Stomach (tissue), 9 donors: Measurements from ENCODE around the gene PPP3CA. TPM values are rescaled to one million over a fixed set of nuclear protein-coding genes. Genes with fewer than 3 reads are reported as not detected.

Experiments
- DNase-seq, 2 donors: peaks; one replicate each; pipeline versions ENCODE4 v3.0.0 to v3.0.0-alpha.2; 2013 to 2019
- H3K27ac ChIP-seq, 5 donors: fragments of 200-600 bp in 4 of 5; sonication (generic) in 4 of 5; one replicate each; pipeline ENCODE4 v1.5.1; 2013 to 2019; ENCODE audit warnings: mild to moderate bottlenecking in 1 of 5, moderate library complexity in 1 of 5
- H3K27me3 ChIP-seq, 3 donors: fragments of 200-600 bp; sonication (generic); one replicate each; pipeline ENCODE4 v1.5.1; 2017 to 2019; ENCODE audit warnings: mixed run types in 1 of 3
- H3K36me3 ChIP-seq, 4 donors: fragments of 200-600 bp; sonication (generic); 1 replicate in 3 of 4; 2 replicates in 1 of 4; pipeline ENCODE4 v1.5.1; 2016 to 2019
- H3K4me1 ChIP-seq, 4 donors: fragments of 200-600 bp; sonication (generic); one replicate each; pipeline ENCODE4 v1.5.1; 2016 to 2019
- H3K4me3 ChIP-seq, 4 donors: fragments of 200-600 bp; sonication (generic) in 3 of 4; one replicate each; pipeline ENCODE4 v1.5.1; 2016 to 2019; ENCODE audit warnings: mild to moderate bottlenecking in 1 of 4
- H3K9me3 ChIP-seq, 4 donors: fragments of 200-600 bp; sonication (generic); one replicate each; pipeline ENCODE4 v1.5.1; 2016 to 2019
- EP300 ChIP-seq: sonication (generic); formaldehyde crosslinking; IDR thresholded peaks from one replicate; pipeline ENCODE4 v1.6.1; 2017; ENCODE audit warnings: antibody characterized with exemption
- POLR2A ChIP-seq, 4 donors: fragments of 450-650 bp; IDR thresholded peaks; one replicate each; pipeline ENCODE4 v1.6.1; 2016; ENCODE audit warnings: antibody characterized with exemption in 4 of 4, control low read depth in 2 of 4, mild to moderate bottlenecking in 1 of 4, moderate library complexity in 1 of 4
- POLR2AphosphoS5 ChIP-seq, 3 donors: sonication (generic); formaldehyde crosslinking; IDR thresholded peaks; one replicate each; pipeline ENCODE4 v1.6.1; 2016; ENCODE audit warnings: antibody characterized with exemption in 3 of 3
- WGBS, 5 donors: extraction: QIAGEN DNeasy Blood & Tissue Kit in 3 of 5; methylation state at CpG; one replicate each; pipeline versions ENCODE4 v1.1.5 to v1.1.7; 2013 to 2018; 5-methylcytosine and 5-hydroxymethylcytosine counted together
- intact Hi-C: fragments of 100-400 bp; cut with DNase I; formaldehyde crosslinking; loops from one replicate; pipeline ENCODE4 v1.15.1; 2023; ENCODE audit warnings: low total_unique reads
- polyA plus RNA-seq, 3 donors: library from polyadenylated mRNA; stranded (reverse); fragments of 200-250 nt; gene quantifications; one replicate each; pipeline ENCODE4 v1.2.3, GENCODE V29; 2013
- total RNA-seq, 5 donors: library from RNA; depleted of rRNA; stranded (reverse); fragments of >200 nt; gene quantifications; one replicate each; pipeline versions ENCODE4 v1.1.0 to v1.2.3, GENCODE V29; 2014 to 2016
- TF ChIP-seq, protein P1 (sequence below), 7 experiments: fragments of 450-650 bp in 4 of 7; fragments of 200-600 bp in 3 of 7; sonication (generic) in 3 of 7; IDR thresholded peaks; one replicate each; pipeline ENCODE4 v1.5.1; 2016 to 2019; ENCODE audit warnings: antibody characterized with exemption in 7 of 7, control low read depth in 2 of 7, mild to moderate bottlenecking in 1 of 7
- donor health status: healthy with polysubstance abuse.
- donor health status: Bipolar disorder and iron deficiency.
- donor health status: healthy.

PPP3CA gene
- total and polyA plus RNA-seq, 8 donors, result 8.9 to 62.4 (median 20.6) TPM

DNA sequence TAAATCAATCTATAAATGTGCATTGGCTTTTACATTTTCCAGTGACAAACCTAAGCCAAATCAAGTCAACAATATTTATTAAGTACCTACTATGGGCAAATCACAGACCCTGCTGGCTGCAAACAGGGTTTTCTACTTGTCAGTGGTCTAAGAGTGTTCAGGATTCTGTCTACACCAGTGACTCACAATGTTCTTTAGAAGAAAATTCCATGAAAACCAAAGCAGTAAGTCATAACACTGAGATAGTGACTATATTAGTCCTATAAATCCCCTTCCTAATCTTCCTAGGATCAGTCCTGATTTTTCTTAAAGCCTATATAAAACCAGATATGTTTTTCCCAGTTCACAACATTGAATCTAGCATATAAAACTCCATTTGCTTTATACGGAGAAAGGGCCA lies 69.7 kb downstream of the PPP3CA start:
- no peak overlapping the region for H3K27ac ChIP-seq
- WGBS, 5 donors, result 0 to 83% (median 35%) methylated on average over 1 of the region's 1 CpG
- no peaks in the 10 kb centered on the region for H3K36me3 ChIP-seq
- H3K27me3 ChIP-seq, result no peaks in the 10 kb centered on the region
- intact Hi-C loops, result no loop called here
- peaks cover 4 to 70% (median 37%) of the 10 kb centered on the region in 4 donors for H3K4me1 ChIP-seq
- no peak overlapping the region for H3K4me3 ChIP-seq
- DNase-seq, result no peak
- TF ChIP-seq POLR2AphosphoS5 (IDR thresholded peaks at IDR 0.05) (no peak), EP300 (no peak), POLR2A (IDR thresholded peaks at IDR 0.05) (no peak)
- TF ChIP-seq, protein P1, sequence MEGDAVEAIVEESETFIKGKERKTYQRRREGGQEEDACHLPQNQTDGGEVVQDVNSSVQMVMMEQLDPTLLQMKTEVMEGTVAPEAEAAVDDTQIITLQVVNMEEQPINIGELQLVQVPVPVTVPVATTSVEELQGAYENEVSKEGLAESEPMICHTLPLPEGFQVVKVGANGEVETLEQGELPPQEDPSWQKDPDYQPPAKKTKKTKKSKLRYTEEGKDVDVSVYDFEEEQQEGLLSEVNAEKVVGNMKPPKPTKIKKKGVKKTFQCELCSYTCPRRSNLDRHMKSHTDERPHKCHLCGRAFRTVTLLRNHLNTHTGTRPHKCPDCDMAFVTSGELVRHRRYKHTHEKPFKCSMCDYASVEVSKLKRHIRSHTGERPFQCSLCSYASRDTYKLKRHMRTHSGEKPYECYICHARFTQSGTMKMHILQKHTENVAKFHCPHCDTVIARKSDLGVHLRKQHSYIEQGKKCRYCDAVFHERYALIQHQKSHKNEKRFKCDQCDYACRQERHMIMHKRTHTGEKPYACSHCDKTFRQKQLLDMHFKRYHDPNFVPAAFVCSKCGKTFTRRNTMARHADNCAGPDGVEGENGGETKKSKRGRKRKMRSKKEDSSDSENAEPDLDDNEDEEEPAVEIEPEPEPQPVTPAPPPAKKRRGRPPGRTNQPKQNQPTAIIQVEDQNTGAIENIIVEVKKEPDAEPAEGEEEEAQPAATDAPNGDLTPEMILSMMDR (IDR thresholded peaks at IDR 0.05), result no peak
- H3K9me3 ChIP-seq, result no peaks in the 10 kb centered on the region

DNA sequence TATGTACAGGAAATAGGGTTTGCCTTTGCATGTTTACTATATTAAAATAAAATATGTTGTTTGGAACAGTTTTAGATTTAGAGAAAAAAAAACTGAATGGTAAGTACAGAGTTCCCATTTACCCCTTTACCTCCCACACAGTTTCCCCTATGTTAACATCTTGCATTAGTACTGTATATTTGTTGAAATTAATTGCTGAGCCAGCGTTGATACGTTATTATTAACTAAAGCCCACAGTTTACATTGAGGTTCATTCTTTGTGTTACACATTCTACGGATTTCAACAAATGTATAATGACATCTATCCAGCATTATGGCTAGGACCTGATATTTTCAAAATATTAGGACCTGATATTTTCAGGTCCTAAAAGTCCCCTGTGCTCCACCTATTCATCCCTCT lies 70.7 kb downstream of the PPP3CA start:
- Histone ChIP-seq H3K36me3 (no peaks in the 10 kb centered on the region), H3K9me3 (no peaks in the 10 kb centered on the region), H3K4me1 (peaks cover 8 to 72% (median 42%) of the 10 kb centered on the region in 4 donors), H3K27ac (no peak overlapping the region), H3K27me3 (no peaks in the 10 kb centered on the region), H3K4me3 (no peak overlapping the region)
- 44 to 74% (median 54%) methylated on average over 3 of the region's 3 CpGs for WGBS, 5 donors
- intact Hi-C loops, result no loop called here
- no peak for DNase-seq
- TF ChIP-seq POLR2AphosphoS5 (IDR thresholded peaks at IDR 0.05) (no peak), EP300 (no peak), POLR2A (IDR thresholded peaks at IDR 0.05) (no peak)
- TF ChIP-seq, protein P1 (IDR thresholded peaks at IDR 0.05), result no peak

DNA sequence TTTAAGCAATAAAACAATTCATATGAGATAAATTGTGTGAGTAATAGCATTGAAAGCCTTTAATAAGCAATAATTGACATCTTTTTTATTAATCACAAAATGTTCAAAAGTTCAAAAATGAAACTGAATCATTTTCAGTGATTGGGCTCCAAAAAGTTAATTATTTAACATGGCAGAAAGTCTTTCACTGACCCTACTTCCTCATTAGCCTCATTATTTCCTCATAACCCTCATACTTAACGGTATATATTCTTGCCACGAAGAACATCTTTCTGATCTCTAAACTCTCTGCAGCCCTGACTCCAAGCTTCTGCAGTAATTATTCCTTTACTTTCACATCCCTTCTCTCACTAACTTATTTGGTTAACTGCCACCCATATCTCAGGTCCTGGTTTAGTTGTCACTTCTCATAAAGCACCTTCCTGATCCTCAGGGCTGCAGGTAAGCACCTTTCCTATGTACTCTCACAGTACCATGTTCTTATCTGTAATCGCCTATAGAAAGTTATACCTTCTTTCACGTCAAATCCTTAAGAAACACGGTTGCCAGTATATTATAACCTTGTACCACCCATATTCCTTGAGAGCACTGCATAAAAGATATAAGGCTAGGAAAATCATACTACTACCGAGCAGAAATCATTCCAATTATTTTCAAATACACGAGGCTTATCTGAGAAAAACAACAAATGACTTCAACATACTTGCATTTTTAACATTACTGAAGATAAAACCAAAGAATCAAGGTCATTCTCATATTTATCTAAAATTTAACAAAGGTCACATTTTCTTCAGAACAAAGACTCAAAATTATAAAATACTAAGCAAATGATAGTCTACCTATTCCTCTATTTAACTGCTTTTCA lies 72.2 kb downstream of the PPP3CA start:
- H3K9me3 ChIP-seq, result no peaks in the 10 kb centered on the region
- TF ChIP-seq EP300 (no peak), POLR2A (IDR thresholded peaks at IDR 0.05) (no peak), POLR2AphosphoS5 (IDR thresholded peaks at IDR 0.05) (no peak)
- TF ChIP-seq, protein P1 (IDR thresholded peaks at IDR 0.05), result no peak
- no peak overlapping the region for H3K4me3 ChIP-seq
- no peaks in the 10 kb centered on the region for H3K36me3 ChIP-seq
- DNase-seq, result no peak
- peaks cover 13 to 80% (median 46%) of the 10 kb centered on the region in 4 donors for H3K4me1 ChIP-seq
- no peak overlapping the region for H3K27ac ChIP-seq
- no peaks in the 10 kb centered on the region for H3K27me3 ChIP-seq
- 30 to 49% (median 45%) methylated on average over 7 of the region's 7 CpGs for WGBS, 5 donors
- intact Hi-C loops, result no loop called here

DNA sequence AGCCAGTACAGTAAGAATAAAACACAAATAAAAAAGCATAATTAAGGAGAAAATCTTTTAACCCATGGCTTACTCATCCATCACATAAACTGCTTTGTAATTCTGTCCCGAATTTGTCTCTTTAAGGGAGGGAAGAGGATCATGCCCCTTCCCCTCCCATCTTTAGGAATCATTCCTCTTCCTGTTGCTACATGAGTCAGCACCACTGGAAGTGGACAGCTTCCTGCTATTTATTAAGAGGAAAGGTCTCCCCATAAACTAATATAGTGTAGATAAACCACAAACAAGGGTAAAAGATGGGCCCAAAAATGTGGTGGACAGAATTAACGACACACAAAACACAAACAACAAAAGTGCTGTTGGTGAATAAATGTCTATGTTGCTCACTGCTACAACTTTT lies 75.8 kb downstream of the PPP3CA start:
- Histone ChIP-seq H3K27ac (no peak overlapping the region), H3K9me3 (no peaks in the 10 kb centered on the region), H3K4me1 (peaks cover 10 to 67% (median 33%) of the 10 kb centered on the region in 4 donors), H3K27me3 (no peaks in the 10 kb centered on the region), H3K4me3 (no peak overlapping the region), H3K36me3 (no peaks in the 10 kb centered on the region)
- intact Hi-C loops, result no loop called here
- 37 to 64% (median 45%) methylated on average over 2 of the region's 2 CpGs for WGBS, 5 donors
- TF ChIP-seq, protein P1 (IDR thresholded peaks at IDR 0.05), result no peak
- TF ChIP-seq POLR2AphosphoS5 (IDR thresholded peaks at IDR 0.05) (no peak), EP300 (no peak), POLR2A (IDR thresholded peaks at IDR 0.05) (no peak)
- DNase-seq, result no peak
